Omental fat pad (tissue), 4 donors: ENCODE measurements around the gene CNOT2. TPM values are rescaled to one million over a fixed set of nuclear protein-coding genes. Genes with fewer than 3 reads are reported as not detected.
"Not testable (repeated sequence)": the region's sequence is repeated elsewhere in the genome, so short reads cannot be mapped to it uniquely, and the experiment has no call there.

ENCODE experiments used
- ATAC-seq: fragments of 150-250 bp; one replicate; pipeline ENCODE4 v1.9.1; 2016; ENCODE audit warnings: mild to moderate bottlenecking, moderate library complexity; ENCODE audit not compliant: low FRiP score
- DNase-seq: peaks from one replicate; pipeline ENCODE4 v3.0.0-alpha.2; 2019; ENCODE audit warnings: low spot score
- total RNA-seq, 4 donors: library from RNA; depleted of rRNA; stranded (reverse); fragments of >200 nt; gene quantifications; one replicate each; pipeline ENCODE4 v1.1.0, GENCODE V29; 2016
- TF ChIP-seq, protein P1 (sequence below), 3 donors: fragments of 450-650 bp; IDR thresholded peaks; one replicate each; pipeline ENCODE4 v1.5.1; 2016 to 2017; ENCODE audit warnings: antibody characterized with exemption in 3 of 3, mild to moderate bottlenecking in 3 of 3, moderate library complexity in 2 of 3

The CNOT2 gene
- total RNA-seq, 4 donors from 2014 or later, result 122 to 155 (median 144) TPM

GRCh38 chr12:70367258-70368141, 124.3 kb downstream of the CNOT2 start:
- TF ChIP-seq, protein P1, sequence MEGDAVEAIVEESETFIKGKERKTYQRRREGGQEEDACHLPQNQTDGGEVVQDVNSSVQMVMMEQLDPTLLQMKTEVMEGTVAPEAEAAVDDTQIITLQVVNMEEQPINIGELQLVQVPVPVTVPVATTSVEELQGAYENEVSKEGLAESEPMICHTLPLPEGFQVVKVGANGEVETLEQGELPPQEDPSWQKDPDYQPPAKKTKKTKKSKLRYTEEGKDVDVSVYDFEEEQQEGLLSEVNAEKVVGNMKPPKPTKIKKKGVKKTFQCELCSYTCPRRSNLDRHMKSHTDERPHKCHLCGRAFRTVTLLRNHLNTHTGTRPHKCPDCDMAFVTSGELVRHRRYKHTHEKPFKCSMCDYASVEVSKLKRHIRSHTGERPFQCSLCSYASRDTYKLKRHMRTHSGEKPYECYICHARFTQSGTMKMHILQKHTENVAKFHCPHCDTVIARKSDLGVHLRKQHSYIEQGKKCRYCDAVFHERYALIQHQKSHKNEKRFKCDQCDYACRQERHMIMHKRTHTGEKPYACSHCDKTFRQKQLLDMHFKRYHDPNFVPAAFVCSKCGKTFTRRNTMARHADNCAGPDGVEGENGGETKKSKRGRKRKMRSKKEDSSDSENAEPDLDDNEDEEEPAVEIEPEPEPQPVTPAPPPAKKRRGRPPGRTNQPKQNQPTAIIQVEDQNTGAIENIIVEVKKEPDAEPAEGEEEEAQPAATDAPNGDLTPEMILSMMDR (IDR thresholded peaks at IDR 0.05), result no peak
- no peak for ATAC-seq
- DNase-seq, result no peak

DNA sequence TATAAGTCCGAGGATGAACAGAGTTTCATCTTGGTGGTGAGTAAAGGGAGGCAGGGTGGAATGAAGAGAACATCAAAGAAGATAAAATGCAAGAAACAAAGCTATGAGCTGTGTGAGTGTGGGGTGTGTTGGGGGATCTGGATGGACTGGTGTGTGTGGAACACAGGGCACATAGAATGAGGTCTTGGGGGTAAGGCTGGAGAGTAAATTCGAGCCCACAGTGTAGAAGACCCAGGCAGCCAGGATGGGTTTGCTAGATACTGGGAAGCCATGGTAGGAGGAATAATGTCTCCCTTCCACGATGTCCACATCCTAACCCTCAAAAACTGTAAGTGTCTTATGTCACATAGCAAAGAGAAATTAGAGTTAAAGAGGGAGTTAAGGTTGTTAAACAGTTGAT, 129.6 kb downstream of the CNOT2 start:
- TF ChIP-seq, protein P1 (IDR thresholded peaks at IDR 0.05), result no peak
- no peak for DNase-seq
- no peak for ATAC-seq

DNA sequence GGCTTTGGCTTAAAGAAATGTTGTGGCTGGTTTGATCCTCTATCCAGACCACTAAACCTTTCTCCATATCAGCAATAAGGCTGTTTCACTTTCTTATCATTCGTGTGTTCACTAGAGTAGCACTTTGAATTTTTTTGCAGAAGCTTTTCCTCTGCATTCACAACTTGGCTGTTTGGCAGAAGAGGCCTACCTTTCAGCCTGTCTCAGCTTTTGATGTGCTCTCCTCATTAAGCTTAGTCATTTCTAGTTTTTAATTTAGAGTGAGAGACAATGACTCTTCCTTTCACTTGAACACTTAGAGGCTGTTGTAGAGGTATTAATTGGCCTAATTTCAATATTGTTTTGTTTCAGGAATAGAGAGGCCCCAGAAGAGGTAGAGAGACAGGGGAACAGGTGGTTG, 136.6 kb downstream of the CNOT2 start:
- TF ChIP-seq, protein P1 (IDR thresholded peaks at IDR 0.05), result no peak
- no peak for ATAC-seq
- no peak for DNase-seq

DNA sequence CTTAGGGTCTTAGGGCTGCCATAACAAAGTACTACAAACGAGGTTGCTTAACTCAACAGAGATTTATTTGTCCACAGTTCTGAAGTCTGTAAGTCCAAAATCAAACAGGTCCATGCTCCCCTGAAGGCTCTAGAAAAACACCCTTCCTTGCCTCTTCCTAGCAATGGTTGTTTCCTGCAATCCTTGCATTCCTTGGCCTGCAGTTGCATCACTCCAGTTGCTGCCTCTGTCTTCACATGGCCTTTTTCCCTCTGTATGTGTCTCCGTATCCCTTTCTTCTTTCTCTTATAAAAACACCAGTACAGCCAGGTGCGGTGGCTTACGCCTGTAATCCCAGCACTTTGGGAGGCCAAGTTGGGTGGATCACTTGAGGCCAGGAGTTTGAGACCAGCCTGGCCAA, 140.3 kb downstream of the CNOT2 start:
- DNase-seq (no peak), ATAC-seq (no peak)
- TF ChIP-seq, protein P1 (IDR thresholded peaks at IDR 0.05), result no peak

GRCh38 chr12:70383886-70384285, 140.7 kb downstream of the CNOT2 start:
- DNase-seq (no peak), ATAC-seq (no peak)

DNA sequence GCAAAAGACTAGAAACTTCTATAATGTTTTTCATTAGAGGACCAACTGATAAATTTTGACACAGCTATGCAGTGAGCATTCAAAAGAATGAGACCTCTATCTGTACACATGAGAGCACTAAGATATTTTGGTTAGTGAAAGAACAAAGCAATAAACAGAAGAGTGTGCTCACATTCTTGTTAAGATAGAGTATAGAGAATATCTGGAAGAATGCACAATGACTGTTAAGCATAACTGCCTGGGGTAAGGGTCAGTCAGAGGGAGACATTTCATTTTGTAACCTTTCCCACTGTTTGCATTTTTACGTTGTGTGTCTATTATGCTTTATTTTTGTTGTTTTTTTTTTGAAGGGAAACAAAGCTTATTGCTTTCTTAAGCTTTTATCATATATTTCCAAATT, 143.5 kb downstream of the CNOT2 start:
- DNase-seq (no peak), ATAC-seq (no peak)
- TF ChIP-seq, protein P1 (IDR thresholded peaks at IDR 0.05), result no peak

More at GRCh38 chr12:70383886-70384285, 140.7 kb downstream of the CNOT2 start:
- TF ChIP-seq, protein P1 (IDR thresholded peaks at IDR 0.05), result no peak

DNA sequence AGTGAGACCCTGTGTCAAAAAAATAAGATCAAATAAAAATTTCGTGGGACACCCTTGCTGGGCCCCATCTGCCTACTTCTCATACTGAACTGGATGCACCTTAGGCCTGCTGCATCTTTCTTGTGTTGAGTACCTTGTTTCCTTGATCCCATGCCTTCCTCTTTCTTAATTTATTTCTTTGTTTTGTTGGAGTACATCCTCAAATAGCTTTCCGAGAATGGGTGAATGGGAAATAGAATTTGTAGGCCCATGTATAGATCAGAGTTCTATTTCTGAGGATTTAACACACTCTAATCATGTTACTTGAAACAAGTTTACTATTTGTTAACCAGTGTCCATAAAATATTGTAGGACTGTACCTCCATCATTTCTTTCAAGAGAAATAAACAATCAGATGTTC, 146.4 kb downstream of the CNOT2 start:
- TF ChIP-seq, protein P1 (IDR thresholded peaks at IDR 0.05), result no peak
- DNase-seq, result no peak

DNA sequence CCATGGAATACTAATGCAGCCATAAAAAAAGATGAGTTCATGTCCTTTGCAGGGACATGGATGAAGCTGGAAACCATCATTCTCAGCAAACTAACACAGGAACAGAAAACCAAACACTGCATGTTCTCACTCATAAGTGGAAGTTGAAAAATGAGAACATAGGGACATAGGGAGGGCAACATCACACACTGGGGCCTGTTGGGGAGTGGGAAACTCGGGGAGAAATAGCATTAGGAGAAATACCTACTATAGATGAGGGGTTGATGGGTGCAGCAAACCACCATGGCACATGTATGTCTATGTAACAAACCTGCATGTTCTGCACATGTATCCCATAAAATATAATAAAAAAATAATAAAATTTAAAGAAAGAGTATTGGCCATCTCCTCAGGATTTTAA, 149.4 kb downstream of the CNOT2 start:
- not testable (repeated sequence) for ATAC-seq

More for the DNA sequence above, 146.4 kb downstream of the CNOT2 start:
- ATAC-seq, result no peak

More for the DNA sequence above, 149.4 kb downstream of the CNOT2 start:
- not testable (repeated sequence) for DNase-seq
